Activated T-helper 2 cell treated with anti-CD3 and anti-CD28 coated beads, Interferon-gamma antibody, Interleukin-2, Interleukin-4, amounts not matched to agents 10 μg/mL and 5 μg/mL and 100 μg/mL, durations not matched to agents 14 hours and 24 hours and 36 hours (primary cell): ENCODE results near the gene DISP3. TPM values are rescaled to one million over a fixed set of nuclear protein-coding genes. Genes with fewer than 3 reads are reported as not detected.

Experiments used
- DNase-seq: peaks from one replicate; pipeline ENCODE4 v3.0.0; 2021; ENCODE audit warnings: low spot score
- H3K27ac Mint-ChIP-seq: one replicate; pipeline ENCODE4 v1.8.0; 2021; ENCODE audit warnings: mixed read lengths
- H3K27me3 Mint-ChIP-seq: one replicate; pipeline ENCODE4 v1.8.0; 2021; ENCODE audit warnings: low read depth, mixed read lengths
- H3K36me3 Mint-ChIP-seq: one replicate; pipeline ENCODE4 v1.8.0; 2021; ENCODE audit warnings: low read depth, mixed read lengths
- H3K4me1 Mint-ChIP-seq: one replicate; pipeline ENCODE4 v1.8.0; 2021; ENCODE audit warnings: low read depth, mixed read lengths
- H3K4me3 Mint-ChIP-seq: one replicate; pipeline ENCODE4 v1.8.0; 2021; ENCODE audit warnings: low read depth, mild to moderate bottlenecking, moderate library complexity, mixed read lengths
- H3K9me3 Mint-ChIP-seq: one replicate; pipeline ENCODE4 v1.8.0; 2021; ENCODE audit warnings: mixed read lengths
- intact Hi-C: fragments of 100-400 bp; cut with micrococcal nuclease; formaldehyde crosslinking; loops from one replicate; pipeline ENCODE4 v1.15.1; 2023
- total RNA-seq: library from RNA; stranded (reverse); gene quantifications from 2 replicates; pipeline ENCODE4 v1.2.3, GENCODE V29; 2022

The DISP3 gene
- total RNA-seq, 1 donor from 2014 or later = 0.23 TPM

DNA sequence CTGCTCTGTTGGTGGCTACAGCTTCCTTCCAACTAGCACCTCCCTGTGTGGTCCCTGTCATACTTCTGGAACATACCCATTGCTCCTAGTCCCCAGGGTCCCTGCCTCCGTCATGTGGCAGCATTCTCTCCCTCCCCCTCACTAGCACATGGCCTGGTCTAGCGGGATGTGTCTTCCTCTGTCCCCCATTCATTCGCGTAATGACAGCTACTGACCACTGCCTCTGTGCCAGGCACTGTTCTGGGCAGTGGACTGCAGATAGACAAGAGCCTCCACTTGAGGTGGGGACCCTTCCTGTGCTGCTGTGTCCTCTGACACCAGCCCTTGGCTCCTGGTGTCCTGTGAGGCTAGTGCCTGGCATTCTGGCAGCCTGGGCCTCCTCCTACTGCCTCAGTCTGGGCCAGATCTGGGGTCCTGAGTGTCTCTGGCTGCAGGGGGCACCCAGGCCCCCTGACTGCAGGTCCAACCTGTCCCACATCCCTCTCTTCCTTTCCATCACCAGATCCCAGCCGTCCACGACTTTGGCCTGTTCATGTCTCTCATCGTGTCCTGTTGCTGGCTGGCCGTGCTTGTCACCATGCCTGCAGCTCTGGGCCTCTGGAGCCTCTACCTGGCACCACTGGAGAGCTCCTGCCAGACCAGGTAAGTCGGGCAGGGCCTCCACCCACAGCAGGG lies 38.1 kb downstream of the DISP3 start:
- H3K36me3 Mint-ChIP-seq = no peaks in the 10 kb centered on the region
- no peaks in the 10 kb centered on the region for H3K9me3 Mint-ChIP-seq
- H3K4me3 Mint-ChIP-seq = no peak overlapping the region
- no peak overlapping the region for H3K27ac Mint-ChIP-seq
- H3K4me1 Mint-ChIP-seq = no peaks in the 10 kb centered on the region
- DNase-seq = no peak
- intact Hi-C loops = no loop called here
- H3K27me3 Mint-ChIP-seq = no peaks in the 10 kb centered on the region

DNA sequence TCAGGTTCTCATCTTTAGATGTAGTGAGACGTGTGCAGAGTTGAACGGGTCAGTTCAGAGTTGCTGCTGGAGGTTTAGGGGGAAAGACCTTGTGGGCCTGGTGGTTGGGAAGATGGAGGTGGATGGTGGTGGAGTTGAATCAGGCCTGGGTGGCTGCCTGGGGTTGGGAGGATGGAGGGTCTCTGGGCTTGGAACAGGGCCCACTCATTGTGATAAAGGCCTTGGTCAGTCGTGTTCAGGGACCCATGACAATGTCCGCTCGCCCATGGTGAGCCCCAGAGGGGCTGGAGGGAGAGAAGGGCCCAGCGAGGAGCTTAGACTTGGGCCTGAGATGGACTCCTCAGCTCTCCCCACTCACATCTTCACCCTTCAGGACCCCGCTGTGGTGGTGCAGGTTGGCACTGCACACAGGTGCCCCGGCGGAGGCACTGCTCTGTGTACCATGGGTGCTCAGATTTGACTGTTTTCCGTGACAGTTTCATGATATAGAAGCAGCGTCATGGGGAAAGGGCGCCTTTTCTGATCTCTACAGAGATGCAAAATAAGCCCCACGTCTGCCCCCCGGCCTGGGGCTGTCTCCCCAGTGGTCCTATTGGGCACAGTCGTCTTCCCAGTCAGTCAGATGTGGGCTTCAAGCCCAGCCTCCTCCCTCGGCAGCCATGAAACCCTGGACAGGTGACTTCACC lies 39.2 kb downstream of the DISP3 start:
- no peak overlapping the region for H3K27ac Mint-ChIP-seq
- H3K36me3 Mint-ChIP-seq = no peaks in the 10 kb centered on the region
- no peaks in the 10 kb centered on the region for H3K27me3 Mint-ChIP-seq
- no peak for DNase-seq
- intact Hi-C loops = no loop called here
- H3K4me1 Mint-ChIP-seq = no peaks in the 10 kb centered on the region
- no peaks in the 10 kb centered on the region for H3K9me3 Mint-ChIP-seq
- no peak overlapping the region for H3K4me3 Mint-ChIP-seq

DNA sequence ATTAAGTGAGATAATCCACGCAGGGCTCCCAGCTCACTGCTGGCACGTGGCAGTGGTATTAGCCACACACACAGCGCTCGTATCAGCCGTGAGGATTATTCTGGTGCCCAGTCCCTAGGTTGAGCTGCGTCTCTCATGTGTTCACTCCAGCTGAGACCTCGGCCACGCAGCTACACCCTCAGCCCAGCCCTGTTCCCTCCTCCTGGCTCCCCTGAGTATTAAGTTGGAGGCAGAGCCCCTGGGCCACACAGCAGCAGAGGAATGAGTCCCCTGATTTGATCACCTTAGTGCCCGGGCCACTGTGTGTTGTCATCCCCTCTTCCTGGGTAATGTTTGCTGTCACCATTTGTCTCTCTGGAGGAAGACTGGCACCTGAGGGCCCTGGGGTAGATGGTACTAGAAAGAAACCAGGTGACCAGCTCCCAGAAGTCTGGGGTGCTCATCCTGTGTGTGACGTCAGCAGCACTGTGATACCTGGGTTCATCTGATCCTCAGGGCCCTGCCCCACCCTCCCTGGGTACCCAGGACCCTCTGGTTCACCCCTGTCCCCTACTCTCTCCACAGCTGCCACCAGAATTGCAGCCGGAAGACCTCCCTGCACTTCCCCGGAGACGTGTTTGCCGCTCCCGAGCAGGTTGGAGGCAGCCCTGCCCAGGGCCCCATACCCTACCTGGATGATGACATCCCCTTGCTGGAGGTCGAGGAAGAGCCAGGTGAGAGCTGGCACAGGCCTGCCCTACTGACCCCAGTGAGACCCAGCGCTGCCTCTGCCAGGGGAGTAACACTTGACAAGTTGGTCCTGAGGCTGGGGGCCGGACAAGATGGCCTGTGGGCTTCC lies 40.1 kb downstream of the DISP3 start:
- H3K4me1 Mint-ChIP-seq = no peaks in the 10 kb centered on the region
- H3K27me3 Mint-ChIP-seq = no peaks in the 10 kb centered on the region
- H3K4me3 Mint-ChIP-seq = no peak overlapping the region
- intact Hi-C loops = no loop called here
- no peaks in the 10 kb centered on the region for H3K36me3 Mint-ChIP-seq
- no peaks in the 10 kb centered on the region for H3K9me3 Mint-ChIP-seq
- DNase-seq = no peak
- H3K27ac Mint-ChIP-seq = no peak overlapping the region

DNA sequence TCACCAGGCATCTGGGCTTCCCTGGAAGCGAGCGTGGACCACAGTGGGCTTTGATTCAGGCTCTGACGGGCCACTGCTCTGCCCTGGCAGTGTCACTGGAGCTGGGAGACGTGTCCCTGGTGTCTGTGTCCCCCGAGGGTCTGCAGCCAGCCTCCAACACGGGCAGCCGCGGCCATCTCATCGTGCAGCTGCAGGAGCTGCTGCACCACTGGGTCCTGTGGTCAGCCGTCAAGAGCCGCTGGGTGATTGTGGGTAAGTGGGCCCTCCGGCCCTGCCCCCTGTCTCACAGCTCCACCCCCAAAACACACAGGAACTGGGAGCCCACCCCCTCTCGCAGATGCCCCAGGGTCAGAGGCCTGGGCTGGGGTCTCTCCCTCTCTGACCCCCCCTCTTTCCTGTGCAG lies 40.7 kb downstream of the DISP3 start:
- Mint-ChIP-seq H3K36me3 (no peaks in the 10 kb centered on the region), H3K9me3 (no peaks in the 10 kb centered on the region), H3K27me3 (no peaks in the 10 kb centered on the region), H3K4me3 (no peak overlapping the region), H3K27ac (no peak overlapping the region), H3K4me1 (no peaks in the 10 kb centered on the region)
- intact Hi-C loops = no loop called here
- DNase-seq = no peak

DNA sequence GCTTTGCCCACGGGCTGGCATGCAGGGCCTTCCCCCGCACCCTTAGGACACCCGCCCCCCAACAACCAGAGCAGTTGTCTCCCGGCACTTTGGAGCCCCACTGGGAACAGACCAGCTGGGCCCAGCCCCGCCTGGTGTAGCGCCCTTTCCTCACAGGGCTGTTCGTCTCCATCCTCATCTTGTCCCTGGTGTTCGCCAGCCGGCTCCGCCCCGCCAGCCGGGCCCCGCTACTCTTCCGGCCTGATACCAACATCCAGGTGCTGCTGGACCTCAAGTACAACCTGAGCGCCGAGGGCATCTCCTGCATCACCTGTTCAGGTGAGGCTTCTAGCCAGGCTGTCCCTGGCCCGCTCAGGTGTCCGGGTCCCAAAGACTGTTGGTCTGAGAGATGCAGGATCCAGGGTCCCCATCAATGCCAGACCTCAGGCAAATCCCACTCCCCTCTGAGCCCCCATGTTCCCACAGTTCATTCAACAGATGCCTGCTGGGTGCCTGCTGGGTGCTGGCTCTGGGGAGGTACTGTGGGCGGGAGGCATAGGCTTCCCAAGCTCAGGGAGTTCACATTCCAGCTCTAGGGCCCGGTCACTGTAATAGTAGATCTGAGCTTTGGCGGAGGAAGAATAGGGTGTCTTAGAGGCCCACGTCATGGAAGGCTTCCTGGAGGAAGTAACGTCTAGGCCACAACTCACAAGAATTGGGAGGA lies 41.7 kb downstream of the DISP3 start:
- H3K36me3 Mint-ChIP-seq = no peaks in the 10 kb centered on the region
- no peak overlapping the region for H3K27ac Mint-ChIP-seq
- H3K9me3 Mint-ChIP-seq = no peaks in the 10 kb centered on the region
- no peak overlapping the region for H3K4me3 Mint-ChIP-seq
- intact Hi-C loops = no loop called here
- DNase-seq = no peak
- H3K27me3 Mint-ChIP-seq = no peaks in the 10 kb centered on the region
- no peaks in the 10 kb centered on the region for H3K4me1 Mint-ChIP-seq

DNA sequence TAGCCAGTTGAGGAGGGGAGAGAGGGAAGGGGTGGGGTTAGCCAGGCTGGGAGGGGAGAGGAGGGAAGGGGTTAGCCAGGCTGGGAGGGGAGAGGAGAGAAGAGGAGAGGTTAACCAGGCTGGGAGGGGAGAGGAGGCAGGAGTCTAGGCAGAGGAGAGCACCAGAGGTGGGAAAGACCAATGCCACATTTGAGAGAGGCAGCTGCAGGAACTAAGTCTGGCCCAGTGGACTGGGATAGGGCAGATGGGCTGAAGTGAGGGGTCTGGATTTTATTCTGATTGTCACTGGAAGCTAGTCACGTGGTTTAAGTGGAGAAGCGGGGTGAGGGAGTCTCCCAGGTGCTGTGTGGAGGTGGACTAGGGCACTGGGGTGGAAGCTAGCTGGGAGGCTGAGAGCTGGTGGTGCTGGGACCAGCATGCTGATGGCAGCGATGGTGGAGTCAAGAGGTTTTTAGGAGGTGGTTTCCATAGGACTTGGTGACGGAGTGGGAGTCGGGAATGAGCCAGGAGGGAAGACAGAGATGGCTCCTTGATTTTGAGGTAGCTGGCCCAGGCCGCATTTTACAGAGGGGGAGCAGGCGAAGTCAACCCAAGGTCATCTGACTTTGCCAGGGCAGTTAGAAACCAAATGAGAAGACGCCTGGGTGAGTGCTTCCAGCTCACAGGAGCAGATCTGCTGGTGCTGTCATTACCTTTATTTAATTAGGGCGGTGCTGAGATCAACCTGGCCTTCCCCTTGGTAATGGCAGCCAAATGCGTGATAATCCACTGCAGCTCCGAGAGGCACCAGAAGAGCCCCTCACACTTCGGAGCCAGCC lies 42.8 kb downstream of the DISP3 start:
- Mint-ChIP-seq H3K36me3 (no peaks in the 10 kb centered on the region), H3K27me3 (no peaks in the 10 kb centered on the region), H3K4me1 (no peaks in the 10 kb centered on the region), H3K9me3 (no peaks in the 10 kb centered on the region), H3K27ac (no peak overlapping the region), H3K4me3 (no peak overlapping the region)
- intact Hi-C loops = no loop called here
- DNase-seq = no peak

DNA sequence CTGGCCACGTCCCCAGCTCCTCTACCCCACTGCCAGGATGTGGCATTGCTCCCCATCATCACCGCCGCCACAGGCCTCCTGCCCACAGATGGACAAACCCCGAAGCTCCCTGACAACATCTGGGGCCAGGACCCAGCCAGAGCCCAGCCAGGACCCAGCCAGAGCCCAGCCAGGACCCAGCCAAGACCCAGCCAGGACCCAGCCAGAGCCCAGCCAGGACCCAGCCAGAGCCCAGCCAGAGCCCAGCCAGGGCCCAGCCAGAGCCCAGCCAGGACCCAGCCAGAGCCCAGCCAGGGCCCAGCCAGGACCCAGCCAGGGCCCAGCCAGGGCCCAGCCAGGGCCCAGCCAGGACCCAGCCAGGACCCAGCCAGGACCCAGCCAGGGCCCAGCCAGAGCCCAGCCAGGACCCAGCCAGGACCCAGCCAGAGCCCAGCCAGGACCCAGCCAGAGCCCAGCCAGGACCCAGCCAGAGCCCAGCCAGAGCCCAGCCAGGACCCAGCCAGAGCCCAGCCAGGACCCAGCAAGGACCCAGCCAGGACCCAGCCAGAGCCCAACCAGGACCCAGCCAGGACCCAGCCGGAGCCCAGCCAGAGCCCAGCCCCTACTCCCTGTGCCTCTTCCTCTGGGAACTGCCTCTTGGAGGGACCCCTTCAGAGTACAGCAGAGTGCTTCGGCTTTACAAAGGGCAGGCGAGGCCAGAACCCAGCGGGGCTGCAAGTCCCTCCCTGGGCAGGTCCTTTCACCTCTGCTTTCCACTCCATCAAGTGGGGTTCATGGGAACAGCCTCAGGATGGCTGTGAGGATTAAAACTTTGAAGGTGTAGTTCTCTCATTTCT lies 43.7 kb downstream of the DISP3 start:
- Mint-ChIP-seq H3K4me1 (no peaks in the 10 kb centered on the region), H3K27ac (no peak overlapping the region), H3K27me3 (no peaks in the 10 kb centered on the region), H3K4me3 (no peak overlapping the region), H3K36me3 (no peaks in the 10 kb centered on the region), H3K9me3 (no peaks in the 10 kb centered on the region)
- no peak for DNase-seq
- intact Hi-C loops = no loop called here

DNA sequence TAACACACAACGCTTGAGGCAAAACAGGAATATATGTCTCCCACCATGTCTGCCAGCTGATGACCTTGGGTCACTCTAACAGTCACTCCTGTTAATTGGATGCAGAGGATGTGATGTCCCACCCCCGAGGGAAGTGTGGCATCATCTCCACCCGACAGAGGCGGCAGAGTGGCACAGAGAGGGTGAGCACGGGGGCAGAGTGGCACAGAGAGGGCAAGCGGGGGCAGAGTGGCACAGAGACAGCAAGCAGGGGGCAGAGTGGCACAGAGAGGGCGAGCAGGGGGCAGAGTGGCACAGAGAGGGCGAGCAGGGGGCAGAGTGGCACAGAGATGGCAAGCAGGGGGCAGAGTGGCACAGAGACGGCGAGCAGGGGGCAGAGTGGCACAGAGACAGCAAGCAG lies 44.3 kb downstream of the DISP3 start:
- DNase-seq = no peak
- H3K9me3 Mint-ChIP-seq = no peaks in the 10 kb centered on the region
- no peaks in the 10 kb centered on the region for H3K4me1 Mint-ChIP-seq
- H3K4me3 Mint-ChIP-seq = no peak overlapping the region
- H3K36me3 Mint-ChIP-seq = no peaks in the 10 kb centered on the region
- no peak overlapping the region for H3K27ac Mint-ChIP-seq
- no peaks in the 10 kb centered on the region for H3K27me3 Mint-ChIP-seq
- intact Hi-C loops = no loop called here

DNA sequence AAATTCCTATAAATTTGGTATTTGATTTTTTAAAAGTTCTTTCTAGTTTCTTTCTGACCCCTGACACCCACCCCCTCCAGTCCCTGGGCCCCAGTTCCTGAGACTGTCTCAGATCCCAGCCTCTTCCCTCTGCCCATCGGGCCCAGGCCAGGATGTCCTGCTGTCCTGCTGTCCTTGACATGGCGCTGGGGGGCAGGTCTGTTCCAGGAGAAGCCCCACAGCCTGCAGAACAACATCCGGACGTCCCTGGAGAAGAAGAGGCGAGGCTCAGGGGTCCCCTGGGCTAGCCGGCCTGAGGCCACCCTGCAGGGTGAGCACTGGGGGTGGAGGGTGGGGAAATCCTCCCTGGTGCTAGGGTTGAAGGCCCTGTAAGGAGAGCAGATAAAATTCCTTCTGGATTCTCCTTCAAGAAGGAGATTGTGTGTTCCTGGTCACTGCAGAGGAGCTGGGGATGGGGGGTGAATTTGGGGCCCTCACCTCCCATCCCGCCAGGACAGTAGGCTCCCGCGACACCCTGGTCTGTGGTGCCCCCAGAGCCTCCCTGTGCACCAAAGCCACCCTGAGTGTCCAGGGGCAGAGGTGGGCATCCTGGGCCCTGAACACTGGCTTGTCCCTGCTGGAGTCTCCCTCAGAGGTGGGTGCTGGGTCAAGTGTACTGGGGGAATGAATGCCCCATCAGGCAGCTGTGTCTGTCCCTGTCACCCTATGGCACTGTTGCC lies 45.0 kb downstream of the DISP3 start:
- H3K9me3 Mint-ChIP-seq = no peaks in the 10 kb centered on the region
- H3K4me1 Mint-ChIP-seq = no peaks in the 10 kb centered on the region
- H3K27me3 Mint-ChIP-seq = no peaks in the 10 kb centered on the region
- no peak overlapping the region for H3K4me3 Mint-ChIP-seq
- DNase-seq = no peak
- intact Hi-C loops = no loop called here
- H3K27ac Mint-ChIP-seq = no peak overlapping the region
- no peaks in the 10 kb centered on the region for H3K36me3 Mint-ChIP-seq

DNA sequence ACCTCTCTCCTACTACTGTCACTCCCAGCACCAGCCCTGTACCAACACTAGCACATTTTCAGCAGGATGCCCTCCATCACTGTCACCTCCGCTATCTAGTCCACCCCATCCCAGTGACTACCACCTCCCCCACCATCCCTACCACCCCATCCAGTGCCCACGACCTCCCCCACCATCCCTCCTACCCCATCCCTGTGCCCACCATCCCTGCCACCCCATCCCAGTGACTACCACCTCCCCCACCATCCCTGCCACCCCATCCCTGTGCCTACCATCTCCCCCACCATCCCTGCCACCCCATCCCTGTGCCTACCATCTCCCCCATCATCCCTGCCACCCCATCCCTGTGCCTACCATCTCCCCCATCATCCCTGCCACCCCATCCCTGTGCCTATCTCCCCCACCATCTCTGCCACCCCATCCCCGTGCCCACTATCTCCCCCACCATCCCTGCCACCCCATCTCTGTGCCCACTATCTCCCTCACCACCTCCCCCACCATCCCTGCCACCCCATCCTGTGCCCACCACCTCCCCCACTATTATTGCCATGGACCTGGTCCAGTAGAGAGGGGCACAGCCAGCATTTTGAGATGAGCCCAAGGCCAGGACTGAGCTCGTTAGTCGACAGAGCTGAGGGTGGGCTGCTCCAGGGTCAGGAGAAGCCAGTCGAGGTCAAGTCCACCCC lies 45.7 kb downstream of the DISP3 start:
- no peaks in the 10 kb centered on the region for H3K4me1 Mint-ChIP-seq
- intact Hi-C loops = no loop called here
- no peak overlapping the region for H3K4me3 Mint-ChIP-seq
- H3K27me3 Mint-ChIP-seq = no peaks in the 10 kb centered on the region
- no peak overlapping the region for H3K27ac Mint-ChIP-seq
- H3K36me3 Mint-ChIP-seq = no peaks in the 10 kb centered on the region
- no peaks in the 10 kb centered on the region for H3K9me3 Mint-ChIP-seq
- no peak for DNase-seq

DNA sequence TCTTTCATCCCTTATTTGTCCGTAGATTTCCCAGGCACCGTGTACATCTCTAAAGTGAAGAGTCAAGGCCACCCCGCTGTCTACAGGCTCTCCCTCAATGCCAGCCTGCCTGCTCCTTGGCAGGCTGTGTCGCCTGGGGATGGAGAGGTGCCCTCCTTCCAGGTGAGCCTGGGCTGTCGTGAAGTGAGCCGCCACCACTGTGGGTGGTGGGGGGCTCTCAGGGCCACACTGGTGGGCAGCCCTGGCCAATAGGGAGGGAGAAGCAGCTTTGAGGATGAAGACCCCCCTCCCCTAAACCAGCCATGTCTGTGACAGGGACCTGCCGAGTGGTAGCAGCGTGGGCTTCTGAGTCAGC lies 46.2 kb downstream of the DISP3 start:
- Mint-ChIP-seq H3K27ac (no peak overlapping the region), H3K4me3 (no peak overlapping the region), H3K27me3 (no peaks in the 10 kb centered on the region), H3K36me3 (no peaks in the 10 kb centered on the region), H3K4me1 (no peaks in the 10 kb centered on the region), H3K9me3 (no peaks in the 10 kb centered on the region)
- intact Hi-C loops = no loop called here
- no peak for DNase-seq
